NCI-H2171 treated with DMSO at 0.1 percent for 48 hours (cell line): ENCODE results near the gene GABRR3.

Source experiments
- DNase-seq: peaks from one replicate; lab custom pipeline; 2025; lab: John Stamatoyannopoulos, UW

GABRR3 gene

DNA sequence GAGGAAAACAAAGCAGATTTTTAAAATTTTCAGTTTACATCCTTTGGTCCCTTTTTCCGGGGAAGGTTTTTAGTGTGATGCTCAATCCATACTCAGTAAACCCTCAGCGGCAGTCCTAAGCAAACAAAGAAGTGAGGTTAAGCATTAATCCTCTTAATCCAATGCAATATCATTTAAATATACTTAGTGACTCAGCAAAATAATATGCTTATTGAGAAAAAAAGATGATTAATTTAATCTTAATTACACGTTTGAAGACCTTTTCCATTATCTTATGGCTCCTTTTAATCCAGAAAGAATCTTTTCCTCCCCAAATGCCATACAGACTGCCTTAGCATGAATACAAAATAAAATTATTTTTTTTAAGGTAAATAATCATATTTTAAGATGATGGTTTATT lies at the start of gene GABRR3:
TSS of gene GABRR3 (minus strand) at position 108 of the 400 bp plus-strand sequence. CDS start 328 bp downstream, outside the sequence.
- no peak for DNase-seq

DNA sequence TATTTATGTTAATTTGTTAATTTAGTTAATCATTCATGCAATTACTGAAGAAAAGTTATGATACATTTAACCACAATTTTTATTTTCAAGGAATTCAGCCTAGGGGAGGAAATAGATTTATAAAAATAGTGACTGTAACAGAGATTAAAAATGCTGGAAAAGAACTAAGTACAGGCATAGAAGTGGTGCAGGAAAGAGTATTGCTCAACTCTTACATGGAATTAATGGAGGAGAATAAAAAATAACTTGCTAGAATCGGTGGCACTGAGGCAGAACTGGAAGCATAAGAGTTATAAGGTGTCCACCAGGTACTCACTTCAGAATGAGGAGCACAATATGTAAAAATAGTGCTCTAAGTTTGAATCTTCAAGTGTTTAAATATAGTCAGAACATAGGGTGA lies 38.4 kb upstream of the GABRR3 start:
- no peak for DNase-seq

- no peak for DNase-seq
Measured at GRCh38 chr3:98070840-98071239, 35.7 kb upstream of the GABRR3 start.

DNA sequence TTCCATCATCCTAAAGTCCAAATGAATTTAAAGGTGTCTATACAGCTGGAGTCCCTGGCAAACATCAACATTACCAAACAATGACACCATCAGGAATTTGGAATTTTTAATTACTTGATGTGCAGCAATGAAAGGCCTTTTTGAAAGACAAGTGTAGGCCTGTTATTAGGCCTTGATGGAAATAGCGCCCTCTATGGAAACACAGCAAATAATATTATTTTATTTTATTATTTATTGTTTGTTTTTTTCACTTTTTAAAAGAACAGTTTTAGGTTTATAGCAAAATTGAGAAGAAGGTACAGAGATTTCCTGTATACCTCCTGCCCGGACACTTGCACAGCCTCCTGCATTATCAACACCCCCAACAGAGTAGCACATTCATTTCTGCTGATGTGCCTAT lies 33.7 kb upstream of the GABRR3 start:
- no peak for DNase-seq

DNA sequence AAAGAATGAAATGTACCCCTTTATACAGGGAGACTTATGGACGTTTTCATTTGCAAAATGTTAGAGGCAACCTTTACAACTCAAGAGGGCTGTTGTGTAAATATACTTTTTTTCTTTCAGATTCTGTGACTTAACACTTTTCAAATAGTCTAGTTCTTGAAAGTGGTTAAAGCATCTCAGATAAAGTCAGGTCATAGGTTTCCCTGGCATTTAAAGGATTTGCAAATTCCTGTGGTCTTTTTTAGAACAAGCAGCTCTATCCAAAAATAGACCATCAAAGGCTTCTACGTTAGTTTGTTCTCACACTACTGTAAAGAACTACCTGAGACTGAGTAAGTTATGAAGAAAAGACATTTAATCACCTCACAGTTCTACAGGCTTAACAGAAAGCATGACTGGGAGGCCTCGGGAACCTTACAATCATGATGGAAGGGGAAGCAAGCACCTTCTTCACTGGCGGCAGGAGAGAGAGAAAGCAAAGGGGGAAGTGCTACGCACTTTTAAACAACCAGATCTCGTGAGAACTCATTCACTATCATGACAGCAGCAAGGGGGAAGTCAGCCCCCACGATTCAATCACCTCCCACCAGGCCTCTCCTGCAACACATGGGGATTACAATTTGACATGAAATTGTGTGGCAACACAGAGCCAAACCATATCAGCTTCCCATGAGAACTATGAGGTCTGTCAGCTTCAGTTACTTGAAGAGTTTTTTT lies 23.3 kb upstream of the GABRR3 start:
- no peak for DNase-seq

DNA sequence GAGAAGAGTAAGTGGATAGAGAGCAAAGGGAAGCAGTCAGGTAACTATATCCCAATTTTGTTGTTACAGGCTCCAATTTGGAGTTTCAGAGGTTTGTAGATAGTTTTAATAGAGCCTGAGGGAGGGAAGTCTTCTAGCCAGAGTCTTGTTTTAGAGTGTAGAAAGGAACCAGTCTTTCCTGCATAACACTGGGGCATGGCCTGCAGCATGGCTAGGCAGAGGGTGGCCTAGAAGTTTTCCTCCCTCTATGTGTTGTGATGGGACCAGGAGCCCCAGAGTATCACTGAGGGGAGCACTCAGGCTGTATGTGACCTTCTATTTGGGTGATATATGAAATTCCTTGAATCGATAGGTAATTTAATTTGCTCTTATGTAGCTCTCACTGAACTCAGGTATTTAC lies 22.5 kb upstream of the GABRR3 start:
- DNase-seq = no peak

- DNase-seq = no peak
Measured at GRCh38 chr3:98056035-98056434, 20.9 kb upstream of the GABRR3 start.

- DNase-seq = no peak
Measured at GRCh38 chr3:98049271-98049670, 14.2 kb upstream of the GABRR3 start.

GRCh38 chr3:98048586-98048985 lies 13.5 kb upstream of the GABRR3 start:
- no peak for DNase-seq

DNA sequence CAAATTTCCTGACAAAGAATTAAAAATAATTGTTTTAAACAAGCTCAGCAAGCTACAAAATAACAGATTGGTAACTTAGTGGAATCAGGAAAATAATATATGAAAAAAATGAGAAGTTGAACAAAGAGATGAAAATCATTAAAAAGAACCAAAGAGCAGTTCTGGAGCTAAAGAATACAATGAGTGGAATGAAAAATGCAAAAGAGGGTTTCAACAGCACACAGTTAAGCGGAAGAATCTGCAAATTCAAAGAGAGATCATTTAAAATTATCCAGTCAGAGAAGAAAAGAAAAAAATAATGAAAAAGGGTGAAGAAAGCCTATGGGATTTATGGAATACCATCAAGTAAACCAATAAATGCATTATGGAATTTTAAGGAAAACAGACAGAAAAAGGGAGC lies 6.2 kb upstream of the GABRR3 start:
- DNase-seq = no peak

- peak; percentile 92 for DNase-seq
Measured at GRCh38 chr3:98039322-98040024, 4.4 kb upstream of the GABRR3 start.

GRCh38 chr3:98038876-98039275 lies 3.8 kb upstream of the GABRR3 start:
- no peak for DNase-seq

DNA sequence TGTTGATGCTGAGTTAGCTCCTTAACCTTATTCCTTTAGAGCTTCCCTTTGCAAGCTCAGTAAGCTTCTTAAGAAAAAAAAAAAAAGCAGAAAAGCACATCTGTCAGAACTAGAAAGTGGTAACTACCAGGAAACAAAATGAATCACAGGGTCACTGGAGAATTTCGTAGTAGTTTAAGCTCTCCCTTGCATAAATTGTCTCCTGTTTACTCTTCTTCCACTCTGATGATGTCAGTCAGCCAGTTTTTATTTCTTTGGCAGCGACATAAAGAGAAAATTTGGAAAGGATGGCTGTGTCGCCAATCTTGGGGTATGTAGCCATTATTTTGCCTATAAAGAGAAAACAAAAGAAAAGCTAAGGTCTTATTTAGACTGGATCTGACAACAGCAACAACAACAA lies 3.2 kb upstream of the GABRR3 start:
- DNase-seq = no peak

DNA sequence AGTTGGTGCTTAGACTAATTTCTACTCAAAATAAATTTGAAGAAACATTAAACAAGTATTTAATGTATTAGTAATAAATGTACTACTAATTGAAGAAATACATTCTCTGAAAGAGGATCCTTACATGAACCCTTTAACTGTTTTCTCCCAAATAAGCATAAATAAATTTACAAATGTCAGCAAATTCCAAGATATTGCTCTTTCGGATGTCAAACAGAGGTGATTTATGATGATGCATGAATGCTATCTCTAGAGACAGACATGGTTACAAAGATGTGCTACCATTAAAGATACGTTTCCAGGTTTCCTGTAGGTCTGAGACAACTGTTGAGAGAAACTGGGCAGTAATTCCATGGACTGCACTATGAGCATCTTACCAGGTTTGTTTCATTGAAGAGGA lies 629 bp downstream of the GABRR3 start:
- DNase-seq = no peak

DNA sequence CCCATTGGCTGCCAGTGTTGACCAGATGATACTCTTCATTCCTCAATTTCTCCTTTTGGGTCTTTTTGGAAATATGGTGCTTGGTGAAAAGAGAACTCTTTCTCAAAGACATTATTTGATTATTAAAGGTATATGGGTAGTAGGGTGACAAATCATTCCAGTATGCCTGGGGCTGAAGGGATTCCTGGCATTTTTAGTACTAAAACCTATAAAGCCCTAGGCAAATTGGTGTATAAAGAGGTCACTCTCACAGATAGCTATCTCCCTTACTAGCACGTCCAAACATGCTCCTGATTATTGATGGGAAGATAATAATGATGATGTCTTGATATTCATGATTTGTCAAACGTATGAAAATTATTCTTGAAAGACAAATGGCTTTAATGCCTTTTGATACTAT lies 1.1 kb downstream of the GABRR3 start:
- DNase-seq = no peak

GRCh38 chr3:98032904-98033303 lies 2.2 kb downstream of the GABRR3 start:
- DNase-seq = no peak

DNA sequence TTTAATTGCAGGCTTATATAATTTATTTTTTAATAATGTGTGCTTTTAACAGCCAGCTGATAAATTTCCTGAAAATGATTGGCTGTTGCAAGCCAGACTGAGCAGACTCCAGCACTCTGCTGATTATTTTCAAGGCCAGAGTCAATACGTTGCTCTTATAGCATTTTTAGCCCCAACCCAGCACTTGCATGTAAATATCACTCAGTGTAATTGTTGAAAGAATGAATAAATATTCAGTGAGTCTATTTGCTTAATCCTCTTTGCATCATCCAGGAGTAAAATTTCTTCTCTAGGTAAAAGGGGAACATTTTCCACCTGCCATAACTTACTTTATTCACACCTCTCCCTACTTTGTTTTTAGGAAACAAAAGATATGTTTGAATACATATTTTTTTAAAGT lies 2.9 kb downstream of the GABRR3 start:
- no peak for DNase-seq

DNA sequence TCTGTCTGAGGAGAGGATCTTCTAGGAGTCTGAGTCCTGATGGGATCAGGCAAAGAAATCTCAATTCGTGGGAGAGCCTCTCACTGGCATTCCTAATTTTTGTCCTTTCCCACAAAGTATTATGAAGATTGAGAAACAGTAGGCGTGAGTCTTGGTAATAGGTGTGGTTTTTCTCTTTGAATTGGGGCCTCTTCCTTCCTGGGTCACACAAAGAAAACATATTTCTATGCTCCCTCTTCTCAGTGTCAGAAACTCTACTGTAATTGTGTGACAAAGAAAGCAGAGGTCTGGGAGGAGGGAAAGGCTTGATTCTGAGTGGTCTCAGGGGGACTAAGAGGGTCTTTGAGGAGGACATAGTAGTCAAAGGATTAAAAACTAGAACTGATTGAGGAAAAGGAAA lies 6.0 kb downstream of the GABRR3 start:
- DNase-seq = no peak

GRCh38 chr3:98027085-98027446 lies 8.0 kb downstream of the GABRR3 start:
- peak; percentile 49 for DNase-seq

DNA sequence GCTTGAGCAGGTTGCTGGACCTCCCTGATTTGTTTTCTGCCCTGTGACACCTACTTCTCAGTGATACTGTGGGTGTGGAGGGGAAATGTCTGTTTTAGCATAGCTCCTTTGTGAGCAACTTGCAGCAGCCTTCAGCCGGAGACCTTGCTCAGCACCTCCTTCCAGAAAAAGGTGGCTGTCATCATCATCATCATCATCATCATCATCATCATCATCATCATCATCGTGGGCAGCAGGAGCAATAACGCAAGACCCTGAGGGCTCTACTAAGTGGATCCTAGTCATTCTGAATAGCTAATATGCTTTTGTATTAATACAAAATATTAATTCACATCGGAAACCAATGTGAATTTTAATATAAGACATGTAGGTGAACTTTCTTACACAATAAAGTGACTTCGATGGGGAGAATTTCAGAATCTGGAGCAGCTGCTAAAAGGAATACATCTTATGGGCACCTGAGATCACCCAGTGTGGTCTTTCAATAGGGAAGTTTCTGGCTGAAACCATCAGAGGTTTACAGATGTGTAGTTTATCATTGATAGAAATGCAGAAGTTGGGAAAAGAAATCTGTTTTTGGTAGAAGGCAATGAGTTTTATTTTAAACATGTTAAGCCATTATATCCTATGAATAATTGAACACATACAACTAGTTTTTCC lies 8.6 kb downstream of the GABRR3 start:
- no peak for DNase-seq

- DNase-seq = no peak
Measured at GRCh38 chr3:98025392-98025945, 9.6 kb downstream of the GABRR3 start.

- DNase-seq = peak; percentile 75
Measured at GRCh38 chr3:98022978-98023820, 11.9 kb downstream of the GABRR3 start.
